Heart left ventricle (tissue), 16 donors: Measurements from ENCODE around the gene MAP3K5. TPM values are rescaled to one million over a fixed set of nuclear protein-coding genes. Genes with fewer than 3 reads are reported as not detected.

Experiments used
- ATAC-seq, 4 donors: fragments of 200-7000 bp; cut with Tn5 transposase; one replicate each; pipeline ENCODE4 v1.9.1; 2020 to 2022; ENCODE audit warnings: moderate library complexity in 4 of 4, mild to moderate bottlenecking in 3 of 4, moderate number of reproducible peaks in 1 of 4
- DNase-seq, 5 donors: peaks; one replicate each; pipeline ENCODE4 v3.0.0-alpha.2; 2020
- H3K27ac ChIP-seq, 12 donors: fragments of 200-600 bp; sonication (generic) in 4 of 12; one replicate each; pipeline versions ENCODE4 v1.5.0 to v1.8.0; 2016 to 2022; ENCODE audit warnings: mild to moderate bottlenecking in 2 of 12
- H3K27me3 ChIP-seq, 9 donors: fragments of 200-600 bp; sonication (generic) in 2 of 9; one replicate each; pipeline versions ENCODE4 v1.5.1 to v1.8.0; 2016 to 2022; ENCODE audit warnings: mild to moderate bottlenecking in 3 of 9
- H3K36me3 ChIP-seq, 9 donors: fragments of 200-600 bp; sonication (generic) in 2 of 9; one replicate each; pipeline versions ENCODE4 v1.5.0 to v1.8.0; 2018 to 2022; ENCODE audit warnings: mild to moderate bottlenecking in 2 of 9
- H3K4me1 ChIP-seq, 12 donors: fragments of 200-600 bp; sonication (generic) in 4 of 12; one replicate each; pipeline versions ENCODE4 v1.5.0 to v1.8.0; 2016 to 2022; ENCODE audit warnings: mild to moderate bottlenecking in 3 of 12
- H3K4me3 ChIP-seq, 12 donors: fragments of 200-600 bp; sonication (generic) in 4 of 12; one replicate each; pipeline versions ENCODE4 v1.5.0 to v1.8.0; 2017 to 2022; ENCODE audit warnings: mild to moderate bottlenecking in 9 of 12, moderate library complexity in 4 of 12
- H3K9me3 ChIP-seq, 12 donors: fragments of 200-600 bp; sonication (generic) in 4 of 12; one replicate each; pipeline versions ENCODE4 v1.5.0 to v1.8.0; 2016 to 2022; ENCODE audit warnings: mild to moderate bottlenecking in 1 of 12
- POLR2A ChIP-seq, 2 donors: fragments of 450-650 bp; IDR thresholded peaks; one replicate each; pipeline ENCODE4 v1.6.1; 2017; ENCODE audit warnings: antibody characterized with exemption in 2 of 2, mild to moderate bottlenecking in 2 of 2, moderate library complexity in 2 of 2
- WGBS, 4 donors: extraction: QIAGEN DNeasy Blood & Tissue Kit in 2 of 4; methylation state at CpG; one replicate each; pipeline versions ENCODE4 v1.1.5 to v1.1.7; 2013 to 2018; 5-methylcytosine and 5-hydroxymethylcytosine counted together
- intact Hi-C, 10 donors: fragments of 100-400 bp; cut with DNase I; formaldehyde crosslinking; loops; one replicate each; pipeline versions ENCODE4 v1.11.1 to v1.14.2; 2022
- polyA plus RNA-seq, 2 donors: library from polyadenylated mRNA; stranded (reverse); fragments of 200-250 nt; gene quantifications; one replicate each; pipeline ENCODE4 v1.2.3, GENCODE V29; 2013
- total RNA-seq, 9 donors: library from RNA; depleted of rRNA in 2 of 9; stranded (reverse); fragments of >200 nt in 2 of 9; fragmentation: NEBNext Ultra II Directional in 3 of 9; extraction: Animal tissue kit (Norgen Biotek cat#: 25700) in 3 of 9; gene quantifications; one replicate each; pipeline versions ENCODE4 v1.1.0 to v1.2.4, GENCODE V29; 2016 to 2023
- TF ChIP-seq, protein P1 (sequence below), 12 donors: fragments of 200-600 bp; sonication (generic) in 4 of 12; IDR thresholded peaks; one replicate each; pipeline versions ENCODE4 v1.5.0 to v1.8.0; 2018 to 2022; ENCODE audit warnings: antibody characterized with exemption in 12 of 12, mild to moderate bottlenecking in 5 of 12
- donor health status: ischemic (EF 13 %, LVEDD 7.1; RV severe dilation, severe dysfunction).
- donor health status: healthy with polysubstance abuse.
- donor health status: DM: no; HTN: yes; CAD: no.
- donor health status: DM: no; HTN: no; CAD: no.
- donor health status: ischemic (EF 25% LVEDD 6.9; RV normal size, moderate dysfunction).
- donor health status: ischemic (EF 25% LVEDD 5.7; RV mildly dilated, moderate dysfunction).
- donor health status: healthy.
- donor health status: DM: yes; HTN: yes; CAD: no.
- donor health status: ischemic (EF 35%, LVEDD 5.7; RV mildly dilated, moderate dysfunction).
- donor health status: nonischemic (EF 11% LVEDD 7.7; RV severe dilation, severe dysfunction).
- donor health status: DM: yes; HTN: yes; CAD: no.
- donor health status: PGD.
- donor health status: ischemic (EF 29% LVEDD 5.4; RV normal size, mild dysfunction).
- donor health status: nonischemic (EF 23%, LVEDD 6.1; RV moderate dilation, normal function).

MAP3K5 gene
- total and polyA plus RNA-seq, 11 donors: 7.1 to 34.1 (median 27.8) TPM

DNA sequence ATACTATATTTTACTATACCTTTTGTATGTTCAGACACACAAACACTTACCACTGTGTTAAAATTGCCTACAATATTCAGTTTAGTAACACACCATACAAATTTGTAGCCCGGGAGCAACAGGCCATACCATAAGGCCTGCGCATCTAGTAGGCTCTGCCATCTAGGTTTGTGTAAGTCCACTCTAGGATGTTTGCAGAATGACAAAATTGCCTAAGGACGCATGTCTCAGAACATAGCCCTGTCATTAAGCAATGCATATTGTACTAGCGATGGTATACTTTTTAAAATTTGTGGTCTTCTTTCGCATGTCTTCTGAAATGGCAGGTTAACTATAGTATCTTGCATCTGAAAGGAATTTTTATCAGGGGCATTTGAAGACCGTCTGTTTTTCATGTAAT lies 215.5 kb downstream of the MAP3K5 start:
- intact Hi-C loops: no loop called here

GRCh38 chr6:136571496-136571895 lies 220.8 kb downstream of the MAP3K5 start:
- Histone ChIP-seq H3K27me3 (no peaks in the 10 kb centered on the region), H3K36me3 (peaks cover 0 to 61% (median 34%) of the 10 kb centered on the region in 9 donors), H3K4me1 (no peaks in the 10 kb centered on the region), H3K4me3 (no peak overlapping the region), H3K27ac (no peak overlapping the region), H3K9me3 (peaks cover 0 to 11% (median 2%) of the 10 kb centered on the region in 12 donors)
- DNase-seq (no peak), ATAC-seq (no peak)
- TF ChIP-seq, protein P1, sequence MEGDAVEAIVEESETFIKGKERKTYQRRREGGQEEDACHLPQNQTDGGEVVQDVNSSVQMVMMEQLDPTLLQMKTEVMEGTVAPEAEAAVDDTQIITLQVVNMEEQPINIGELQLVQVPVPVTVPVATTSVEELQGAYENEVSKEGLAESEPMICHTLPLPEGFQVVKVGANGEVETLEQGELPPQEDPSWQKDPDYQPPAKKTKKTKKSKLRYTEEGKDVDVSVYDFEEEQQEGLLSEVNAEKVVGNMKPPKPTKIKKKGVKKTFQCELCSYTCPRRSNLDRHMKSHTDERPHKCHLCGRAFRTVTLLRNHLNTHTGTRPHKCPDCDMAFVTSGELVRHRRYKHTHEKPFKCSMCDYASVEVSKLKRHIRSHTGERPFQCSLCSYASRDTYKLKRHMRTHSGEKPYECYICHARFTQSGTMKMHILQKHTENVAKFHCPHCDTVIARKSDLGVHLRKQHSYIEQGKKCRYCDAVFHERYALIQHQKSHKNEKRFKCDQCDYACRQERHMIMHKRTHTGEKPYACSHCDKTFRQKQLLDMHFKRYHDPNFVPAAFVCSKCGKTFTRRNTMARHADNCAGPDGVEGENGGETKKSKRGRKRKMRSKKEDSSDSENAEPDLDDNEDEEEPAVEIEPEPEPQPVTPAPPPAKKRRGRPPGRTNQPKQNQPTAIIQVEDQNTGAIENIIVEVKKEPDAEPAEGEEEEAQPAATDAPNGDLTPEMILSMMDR (IDR thresholded peaks at IDR 0.05): no peak
- TF ChIP-seq POLR2A (IDR thresholded peaks at IDR 0.05): no peak
- intact Hi-C loops: no loop called here

More for the DNA sequence above, 215.5 kb downstream of the MAP3K5 start:
- no peak for DNase-seq
- no peak for ATAC-seq
- Histone ChIP-seq H3K4me3 (no peak overlapping the region), H3K27me3 (no peaks in the 10 kb centered on the region), H3K27ac (no peak overlapping the region), H3K4me1 (no peaks in the 10 kb centered on the region), H3K9me3 (peaks cover 0 to 2% (median 0%) of the 10 kb centered on the region in 12 donors), H3K36me3 (peaks cover 0 to 89% (median 70%) of the 10 kb centered on the region in 9 donors)
- TF ChIP-seq, protein P1 (IDR thresholded peaks at IDR 0.05): no peak
- no peak for TF ChIP-seq POLR2A (IDR thresholded peaks at IDR 0.05)
- WGBS, 4 donors: 86 to 94% (median 87%) methylated on average over 6 of the region's 6 CpGs

DNA sequence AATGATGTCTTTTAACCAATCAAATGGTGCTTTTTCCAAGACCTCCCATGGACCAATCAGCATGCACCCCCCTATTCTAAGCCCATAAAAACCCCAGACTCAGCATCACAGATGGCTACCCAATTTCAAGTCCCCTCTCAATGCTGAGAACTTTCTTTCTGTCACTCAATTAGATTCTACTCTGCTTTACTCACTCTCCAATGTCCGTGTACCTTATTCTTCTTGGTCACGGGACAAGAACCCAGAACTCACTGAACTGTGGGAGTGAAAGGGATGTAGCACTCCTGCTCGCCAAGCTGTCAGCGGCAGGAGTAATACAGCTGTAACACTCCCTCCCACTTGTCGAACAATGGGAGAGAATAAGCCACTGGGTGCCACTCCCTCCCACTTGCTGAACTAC lies 221.2 kb downstream of the MAP3K5 start:
- H3K27ac ChIP-seq: no peak overlapping the region
- DNase-seq (no peak), ATAC-seq (no peak)
- intact Hi-C loops: no loop called here
- H3K36me3 ChIP-seq: peaks cover 0 to 61% (median 33%) of the 10 kb centered on the region in 9 donors
- WGBS, 4 donors: 91 to 96% (median 95%) methylated on average over 5 of the region's 5 CpGs
- H3K27me3 ChIP-seq: no peaks in the 10 kb centered on the region
- H3K4me1 ChIP-seq: no peaks in the 10 kb centered on the region
- H3K4me3 ChIP-seq: no peak overlapping the region
- no peak for TF ChIP-seq POLR2A (IDR thresholded peaks at IDR 0.05)
- TF ChIP-seq, protein P1 (IDR thresholded peaks at IDR 0.05): no peak
- H3K9me3 ChIP-seq: peaks cover 0 to 11% (median 2%) of the 10 kb centered on the region in 12 donors

- H3K27ac ChIP-seq: no peak overlapping the region
- no peak overlapping the region for H3K4me3 ChIP-seq
- ATAC-seq: no peak
- 77 to 81% (median 79%) methylated on average over 3 of the region's 3 CpGs for WGBS, 4 donors
- H3K36me3 ChIP-seq: peaks cover 0 to 56% (median 25%) of the 10 kb centered on the region in 9 donors
- H3K27me3 ChIP-seq: no peaks in the 10 kb centered on the region
- intact Hi-C loops: no loop called here
- TF ChIP-seq POLR2A (IDR thresholded peaks at IDR 0.05): no peak
- TF ChIP-seq, protein P1 (IDR thresholded peaks at IDR 0.05): no peak
- peaks cover 0 to 7% (median 0%) of the 10 kb centered on the region in 12 donors for H3K4me1 ChIP-seq
- DNase-seq: no peak
- H3K9me3 ChIP-seq: peaks cover 0 to 11% (median 2%) of the 10 kb centered on the region in 12 donors
Measured at GRCh38 chr6:136568129-136568528, 224.1 kb downstream of the MAP3K5 start.
